Measurements from ENCODE around the gene SH2D2A. TPM values are rescaled to one million over a fixed set of nuclear protein-coding genes. Genes with fewer than 3 reads are reported as not detected.

Gene SH2D2A
- polyA plus RNA-seq, 1 experiment = 0.09 TPM

- ChIA-PET POLR2A (no interaction called here), CTCF (interaction anchor here (0.6 to 1.3 kb wide), 5 partner anchors 8 to 1261 kb away, joined by 4 to 9 read pairs (median 5); no protein-coding TSS in a partner anchor)
- no peak for DNase-seq (ENCODE audit: low read depth, low spot score)
- TF ChIP-seq CTCF (IDR thresholded peaks at IDR 0.05; ENCODE audit: low read depth, low read length) = no peak
- H3K27me3 ChIP-seq (ENCODE audit: control insufficient read depth, insufficient read depth, low read length) = peaks cover 72% of the 10 kb centered on the region
- H3K9me3 ChIP-seq (ENCODE audit: control insufficient read depth, insufficient read depth, low read length) = peaks cover 7% of the 10 kb centered on the region; the same call in 1 of the 2 replicates
- H3K4me3 ChIP-seq (ENCODE audit: low read depth, low read length) = no peak overlapping the region
- no peak overlapping the region for H3K27ac ChIP-seq (ENCODE audit: low read depth, low read length)
Observed at GRCh38 chr1:156856282-156856785, 39.7 kb upstream of the SH2D2A start.

GRCh38 chr1:156854634-156855033 is 38.0 kb upstream of the SH2D2A start:
- Histone ChIP-seq H3K9me3 (ENCODE audit: control insufficient read depth, insufficient read depth, low read length) (peaks cover 7% of the 10 kb centered on the region; the same call in 1 of the 2 replicates), H3K27me3 (ENCODE audit: control insufficient read depth, insufficient read depth, low read length) (peaks cover 67% of the 10 kb centered on the region), H3K27ac (ENCODE audit: low read depth, low read length) (no peak overlapping the region), H3K4me3 (ENCODE audit: low read depth, low read length) (no peak overlapping the region)
- DNase-seq (ENCODE audit: low read depth, low spot score) = no peak
- peak; percentile 24 for TF ChIP-seq CTCF (IDR thresholded peaks at IDR 0.05; ENCODE audit: low read depth, low read length)
- ChIA-PET POLR2A (interaction anchor here (0.7 kb wide), 1 partner anchor 145 kb away, joined by 3 read pairs; no protein-coding TSS in a partner anchor), CTCF (no interaction called here)

GRCh38 chr1:156853761-156854160 is 37.1 kb upstream of the SH2D2A start:
- H3K27me3 ChIP-seq (ENCODE audit: control insufficient read depth, insufficient read depth, low read length) = peaks cover 67% of the 10 kb centered on the region

GRCh38 chr1:156852418-156852874 is 35.8 kb upstream of the SH2D2A start:
- H3K4me3 ChIP-seq (ENCODE audit: low read depth, low read length) = no peak overlapping the region
- peaks cover 10% of the 10 kb centered on the region; the same call in 1 of the 2 replicates for H3K9me3 ChIP-seq (ENCODE audit: control insufficient read depth, insufficient read depth, low read length)
- ChIA-PET POLR2A (no interaction called here), CTCF (interaction anchor here (1.0 to 1.7 kb wide), 3 partner anchors 10 to 127 kb away, joined by 6 to 10 read pairs (median 7); no protein-coding TSS in a partner anchor)
- H3K27me3 ChIP-seq (ENCODE audit: control insufficient read depth, insufficient read depth, low read length) = peaks cover 67% of the 10 kb centered on the region
- H3K27ac ChIP-seq (ENCODE audit: low read depth, low read length) = no peak overlapping the region
- TF ChIP-seq CTCF (IDR thresholded peaks at IDR 0.05; ENCODE audit: low read depth, low read length) = no peak
- peak; percentile 15 for DNase-seq (ENCODE audit: low read depth, low spot score)

More at GRCh38 chr1:156853761-156854160, 37.1 kb upstream of the SH2D2A start:
- no peak for DNase-seq (ENCODE audit: low read depth, low spot score)
- H3K9me3 ChIP-seq (ENCODE audit: control insufficient read depth, insufficient read depth, low read length) = peaks cover 9% of the 10 kb centered on the region; the same call in 1 of the 2 replicates
- CTCF ChIA-PET = interaction anchor here (0.6 to 1.7 kb wide), 2 partner anchors 15 to 39 kb away, joined by 4 to 10 read pairs; no protein-coding TSS in a partner anchor
- no peak overlapping the region for H3K27ac ChIP-seq (ENCODE audit: low read depth, low read length)
- POLR2A ChIA-PET = no interaction called here
- TF ChIP-seq CTCF (IDR thresholded peaks at IDR 0.05; ENCODE audit: low read depth, low read length) = no peak
- H3K4me3 ChIP-seq (ENCODE audit: low read depth, low read length) = no peak overlapping the region

- no peak for TF ChIP-seq CTCF (IDR thresholded peaks at IDR 0.05; ENCODE audit: low read depth, low read length)
- Histone ChIP-seq H3K9me3 (ENCODE audit: control insufficient read depth, insufficient read depth, low read length) (peaks cover 10% of the 10 kb centered on the region; the same call in 1 of the 2 replicates), H3K4me3 (ENCODE audit: low read depth, low read length) (no peak overlapping the region), H3K27me3 (ENCODE audit: control insufficient read depth, insufficient read depth, low read length) (peaks cover 68% of the 10 kb centered on the region), H3K27ac (ENCODE audit: low read depth, low read length) (no peak overlapping the region)
- ChIA-PET POLR2A (no interaction called here), CTCF (interaction anchor here (1.0 to 1.7 kb wide), 3 partner anchors 10 to 126 kb away, joined by 6 to 10 read pairs (median 7); no protein-coding TSS in a partner anchor)
- DNase-seq (ENCODE audit: low read depth, low spot score) = no peak
Observed at GRCh38 chr1:156851779-156852417, 35.2 kb upstream of the SH2D2A start.

All from AG04450 (cell line).